ENCODE results near the gene ANTXR1.

- TF ChIP-seq CTCF (IDR thresholded peaks at IDR 0.05 in 8 of 11, conservative IDR thresholded peaks at IDR 0.05 in 3 of 11) (no peak), POLR2AphosphoS5 (IDR thresholded peaks at IDR 0.05) (no peak), POLR2A (IDR thresholded peaks at IDR 0.05) (no peak)
Observed at GRCh38 chr2:69053416-69053965, 40.5 kb downstream of the ANTXR1 start.

All from spleen (tissue), 7 donors.